Uterus (tissue), 4 donors: ENCODE measurements around the gene HSPA12B. TPM values are rescaled to one million over a fixed set of nuclear protein-coding genes. Genes with fewer than 3 reads are reported as not detected.
A peak's percentile ranks its signal among the peaks of the same experiment; 100 is the strongest.

ENCODE experiments used
- DNase-seq, 2 donors: peaks; one replicate each; pipeline ENCODE4 v3.0.0-alpha.2; 2019 to 2020
- H3K27ac ChIP-seq, 2 donors: fragments of 200-600 bp; sonication (generic); 1 replicate in 1 of 2; 2 replicates in 1 of 2; pipeline ENCODE4 v1.5.1; 2016 to 2018
- H3K27me3 ChIP-seq, 2 donors: fragments of 200-600 bp; sonication (generic); one replicate each; pipeline ENCODE4 v1.5.1; 2018 to 2019; ENCODE audit warnings: control low read depth in 1 of 2
- H3K36me3 ChIP-seq, 2 donors: fragments of 200-600 bp; sonication (generic); one replicate each; pipeline ENCODE4 v1.5.1; 2019; ENCODE audit warnings: control low read depth in 1 of 2
- H3K4me1 ChIP-seq, 2 donors: fragments of 200-600 bp; sonication (generic); one replicate each; pipeline ENCODE4 v1.5.1; 2018 to 2019; ENCODE audit warnings: control low read depth in 1 of 2
- H3K4me3 ChIP-seq, 2 donors: fragments of 200-600 bp; sonication (generic); 1 replicate in 1 of 2; 2 replicates in 1 of 2; pipeline ENCODE4 v1.5.1; 2018 to 2019; ENCODE audit warnings: mild to moderate bottlenecking in 1 of 2
- H3K9me3 ChIP-seq, 2 donors: fragments of 200-600 bp; sonication (generic); one replicate each; pipeline ENCODE4 v1.5.1; 2019; ENCODE audit warnings: control low read depth in 1 of 2
- POLR2A ChIP-seq, 2 donors: fragments of 450-650 bp; IDR thresholded peaks; one replicate each; pipeline ENCODE4 v1.6.1; 2016; ENCODE audit warnings: antibody characterized with exemption in 2 of 2, mild to moderate bottlenecking in 1 of 2, moderate library complexity in 1 of 2
- intact Hi-C: fragments of 100-400 bp; cut with DNase I; formaldehyde crosslinking; loops from one replicate; pipeline ENCODE4 v1.15.1; 2023; ENCODE audit warnings: low total_unique reads
- total RNA-seq, 4 donors: library from RNA; depleted of rRNA in 3 of 4; stranded (reverse); fragments of >200 nt in 3 of 4; gene quantifications; one replicate each; pipeline versions ENCODE4 v1.1.0 to v1.2.4, GENCODE V29; 2014 to 2023
- TF ChIP-seq, protein P1 (sequence below), 4 experiments: fragments of 200-600 bp in 2 of 4; fragments of 450-650 bp in 2 of 4; sonication (generic) in 2 of 4; IDR thresholded peaks; one replicate each; pipeline ENCODE4 v1.5.1; 2016 to 2019; ENCODE audit warnings: antibody characterized with exemption in 4 of 4, mild to moderate bottlenecking in 2 of 4, moderate library complexity in 1 of 4
- donor health status: DM: yes; HTN: yes; CAD: no.

The HSPA12B gene, protein sequence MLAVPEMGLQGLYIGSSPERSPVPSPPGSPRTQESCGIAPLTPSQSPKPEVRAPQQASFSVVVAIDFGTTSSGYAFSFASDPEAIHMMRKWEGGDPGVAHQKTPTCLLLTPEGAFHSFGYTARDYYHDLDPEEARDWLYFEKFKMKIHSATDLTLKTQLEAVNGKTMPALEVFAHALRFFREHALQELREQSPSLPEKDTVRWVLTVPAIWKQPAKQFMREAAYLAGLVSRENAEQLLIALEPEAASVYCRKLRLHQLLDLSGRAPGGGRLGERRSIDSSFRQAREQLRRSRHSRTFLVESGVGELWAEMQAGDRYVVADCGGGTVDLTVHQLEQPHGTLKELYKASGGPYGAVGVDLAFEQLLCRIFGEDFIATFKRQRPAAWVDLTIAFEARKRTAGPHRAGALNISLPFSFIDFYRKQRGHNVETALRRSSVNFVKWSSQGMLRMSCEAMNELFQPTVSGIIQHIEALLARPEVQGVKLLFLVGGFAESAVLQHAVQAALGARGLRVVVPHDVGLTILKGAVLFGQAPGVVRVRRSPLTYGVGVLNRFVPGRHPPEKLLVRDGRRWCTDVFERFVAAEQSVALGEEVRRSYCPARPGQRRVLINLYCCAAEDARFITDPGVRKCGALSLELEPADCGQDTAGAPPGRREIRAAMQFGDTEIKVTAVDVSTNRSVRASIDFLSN
- total RNA-seq = 10 to 100 TPM in 3 of 4 donors, 1 to 10 TPM in 1; 4.7 to 46.2 (median 27.6) TPM

DNA sequence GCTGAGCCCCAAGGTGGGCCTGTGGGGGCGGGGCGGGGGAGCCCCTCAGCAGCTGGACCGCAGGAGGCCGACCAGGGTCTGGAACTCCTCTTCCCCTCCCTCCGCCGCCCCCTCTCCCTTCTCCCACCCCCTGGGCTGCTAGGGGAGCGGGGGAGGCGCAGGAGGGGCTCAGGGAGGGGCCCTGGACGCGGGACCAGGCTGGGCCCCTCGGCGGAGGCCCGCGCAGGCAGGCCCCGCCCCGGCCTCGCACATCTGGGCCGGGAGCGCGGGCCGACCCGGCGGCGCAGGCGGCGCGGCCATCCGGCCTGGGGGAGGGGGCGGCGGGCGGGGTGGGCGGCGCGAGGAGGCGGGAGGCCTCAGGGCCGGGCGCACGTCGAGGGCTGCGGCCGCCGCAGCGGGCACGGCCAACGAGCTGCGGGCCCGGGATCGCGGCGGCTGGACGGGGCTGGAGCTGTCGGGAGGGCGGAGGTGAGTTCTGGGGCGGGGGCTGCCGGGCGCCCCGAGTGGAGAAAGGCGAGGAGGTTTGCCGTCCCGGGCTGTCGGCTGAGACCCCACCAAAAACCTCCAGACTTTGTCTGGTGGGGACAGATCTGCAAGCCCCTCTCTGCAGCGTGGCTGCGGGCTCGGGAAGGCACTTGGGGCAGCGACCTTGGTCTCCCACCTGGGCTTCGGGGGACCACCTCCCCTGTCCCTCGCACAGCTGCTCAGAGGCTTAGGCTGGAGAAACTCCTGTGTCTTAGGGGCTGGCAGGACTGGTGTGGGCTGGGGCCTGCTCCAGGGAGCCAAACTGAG is at the start of gene HSPA12B:
Gene HSPA12B, plus strand, starts transcription at position 359 of the 792 bp plus-strand sequence. CDS start 5,990 bp downstream, outside the sequence.
- H3K9me3 ChIP-seq = no peaks in the 10 kb centered on the region
- peaks cover 0 to 8% of the 10 kb centered on the region in 2 donors for H3K4me1 ChIP-seq
- H3K27ac ChIP-seq = peak within 1 kb of the TSS; percentile 86 to 87
- no peak for TF ChIP-seq POLR2A (IDR thresholded peaks at IDR 0.05)
- TF ChIP-seq, protein P1, sequence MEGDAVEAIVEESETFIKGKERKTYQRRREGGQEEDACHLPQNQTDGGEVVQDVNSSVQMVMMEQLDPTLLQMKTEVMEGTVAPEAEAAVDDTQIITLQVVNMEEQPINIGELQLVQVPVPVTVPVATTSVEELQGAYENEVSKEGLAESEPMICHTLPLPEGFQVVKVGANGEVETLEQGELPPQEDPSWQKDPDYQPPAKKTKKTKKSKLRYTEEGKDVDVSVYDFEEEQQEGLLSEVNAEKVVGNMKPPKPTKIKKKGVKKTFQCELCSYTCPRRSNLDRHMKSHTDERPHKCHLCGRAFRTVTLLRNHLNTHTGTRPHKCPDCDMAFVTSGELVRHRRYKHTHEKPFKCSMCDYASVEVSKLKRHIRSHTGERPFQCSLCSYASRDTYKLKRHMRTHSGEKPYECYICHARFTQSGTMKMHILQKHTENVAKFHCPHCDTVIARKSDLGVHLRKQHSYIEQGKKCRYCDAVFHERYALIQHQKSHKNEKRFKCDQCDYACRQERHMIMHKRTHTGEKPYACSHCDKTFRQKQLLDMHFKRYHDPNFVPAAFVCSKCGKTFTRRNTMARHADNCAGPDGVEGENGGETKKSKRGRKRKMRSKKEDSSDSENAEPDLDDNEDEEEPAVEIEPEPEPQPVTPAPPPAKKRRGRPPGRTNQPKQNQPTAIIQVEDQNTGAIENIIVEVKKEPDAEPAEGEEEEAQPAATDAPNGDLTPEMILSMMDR (IDR thresholded peaks at IDR 0.05) = no peak
- H3K36me3 ChIP-seq = no peaks in the 10 kb centered on the region
- intact Hi-C loops = no loop called here
- DNase-seq = peak in 1 of 2 donors; percentile 35
- H3K27me3 ChIP-seq = no peaks in the 10 kb centered on the region
- peak within 1 kb of the TSS; percentile 26 to 41 for H3K4me3 ChIP-seq

DNA sequence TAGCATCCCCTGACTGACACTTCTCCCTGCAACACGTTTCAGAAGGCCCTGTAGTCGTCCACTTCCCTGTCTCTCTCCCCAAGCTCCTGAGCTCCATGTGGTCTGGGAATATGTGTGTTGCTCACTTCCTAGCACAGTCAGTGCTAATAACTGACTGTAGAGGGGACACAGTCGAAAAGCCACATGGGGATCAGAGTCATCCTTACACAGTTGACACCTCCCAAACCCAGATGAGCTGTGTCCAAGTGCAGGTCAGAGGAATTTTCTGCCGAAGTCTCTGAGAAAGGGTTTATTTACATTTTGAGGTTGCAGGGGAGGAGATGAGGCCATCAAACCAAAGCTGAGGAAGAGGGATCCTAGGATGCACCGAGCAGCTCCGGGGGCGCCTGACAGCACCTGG is 47.1 kb upstream of the HSPA12B start:
- no peaks in the 10 kb centered on the region for H3K27me3 ChIP-seq
- no peaks in the 10 kb centered on the region for H3K9me3 ChIP-seq
- H3K36me3 ChIP-seq = no peaks in the 10 kb centered on the region
- TF ChIP-seq, protein P1 (IDR thresholded peaks at IDR 0.05) = no peak
- no peak for DNase-seq
- no peak overlapping the region for H3K27ac ChIP-seq
- H3K4me3 ChIP-seq = no peak overlapping the region
- H3K4me1 ChIP-seq = peaks cover 4 to 6% of the 10 kb centered on the region in 2 donors
- intact Hi-C loops = no loop called here

DNA sequence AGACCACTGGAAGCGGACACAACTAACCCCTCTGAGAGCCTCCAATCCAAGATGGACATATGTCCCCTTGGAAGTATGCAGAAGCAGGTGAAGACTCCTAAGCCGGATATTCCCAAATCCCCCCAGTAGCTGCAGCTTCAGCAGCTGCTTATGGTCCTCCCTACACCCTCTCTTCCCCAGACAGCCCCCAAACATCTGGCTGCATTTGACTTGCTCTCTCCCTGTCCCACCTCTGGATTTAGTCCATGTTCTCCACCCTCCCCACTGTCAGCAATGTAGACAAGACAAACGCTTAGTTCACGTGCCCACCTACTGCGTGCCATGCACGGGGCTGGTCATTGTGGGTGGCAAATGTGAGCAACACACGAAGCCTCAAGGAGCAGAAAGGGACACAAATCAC is 46.1 kb upstream of the HSPA12B start:
- Histone ChIP-seq H3K4me3 (no peak overlapping the region), H3K36me3 (no peaks in the 10 kb centered on the region), H3K4me1 (peaks cover 4 to 6% of the 10 kb centered on the region in 2 donors), H3K27ac (peak overlapping the region; percentile 77 to 89), H3K9me3 (no peaks in the 10 kb centered on the region), H3K27me3 (no peaks in the 10 kb centered on the region)
- intact Hi-C loops = no loop called here
- no peak for DNase-seq
- no peak for TF ChIP-seq POLR2A (IDR thresholded peaks at IDR 0.05)
- TF ChIP-seq, protein P1 (IDR thresholded peaks at IDR 0.05) = no peak

DNA sequence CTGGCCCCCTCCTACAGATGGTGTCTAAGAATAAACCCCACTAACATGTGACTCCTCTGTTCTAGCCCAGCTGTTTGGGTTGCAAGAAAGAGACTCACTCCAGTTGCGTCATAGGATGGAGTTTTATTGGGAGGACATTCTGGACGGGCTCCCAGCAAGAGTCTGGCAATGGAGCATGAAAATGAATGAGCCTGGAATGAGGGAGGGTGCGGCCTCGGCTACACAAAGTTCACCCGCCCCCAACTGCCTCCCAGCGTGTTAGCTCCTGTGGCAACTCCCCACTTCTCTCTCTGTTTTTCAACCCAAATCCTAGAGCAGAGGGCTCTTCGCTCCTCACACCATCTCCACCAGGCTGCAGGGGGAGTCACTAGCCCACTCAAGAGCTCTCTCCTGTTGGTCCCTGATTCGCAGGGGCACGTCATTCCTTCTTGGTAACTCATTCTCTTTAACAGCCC is 45.6 kb upstream of the HSPA12B start:
- Histone ChIP-seq H3K4me1 (peaks cover 4 to 6% of the 10 kb centered on the region in 2 donors), H3K4me3 (no peak overlapping the region)
- intact Hi-C loops = no loop called here

More for the DNA sequence above, 45.6 kb upstream of the HSPA12B start:
- TF ChIP-seq, protein P1 (IDR thresholded peaks at IDR 0.05) = peak in 1 of 4 experiments; percentile 34
- TF ChIP-seq POLR2A (IDR thresholded peaks at IDR 0.05) = no peak
- peak overlapping the region; percentile 77 to 89 for H3K27ac ChIP-seq
- peak; percentile 94 to 95 for DNase-seq
- no peaks in the 10 kb centered on the region for H3K9me3 ChIP-seq
- no peaks in the 10 kb centered on the region for H3K27me3 ChIP-seq
- H3K36me3 ChIP-seq = no peaks in the 10 kb centered on the region
